Body of pancreas (tissue), 4 donors: ENCODE results near the gene SAMD5.

Experiments used
- CTCF ChIP-seq, 7 experiments: fragments of 450-650 bp in 4 of 7; fragments of 200-600 bp in 3 of 7; sonication (generic) in 3 of 7; IDR thresholded peaks; one replicate each; pipeline ENCODE4 v1.5.1; 2016 to 2019; ENCODE audit warnings: antibody characterized with exemption in 7 of 7
- POLR2A ChIP-seq, 3 donors: fragments of 450-650 bp; IDR thresholded peaks; one replicate each; pipeline ENCODE4 v1.6.1; 2016; ENCODE audit warnings: antibody characterized with exemption in 3 of 3, mild to moderate bottlenecking in 2 of 3

GRCh38 chr6:147585256-147585655, 76.8 kb downstream of the SAMD5 start:
- TF ChIP-seq CTCF (IDR thresholded peaks at IDR 0.05): no peak
- TF ChIP-seq POLR2A (IDR thresholded peaks at IDR 0.05): no peak
